Astrocyte (in vitro differentiated cells and primary cell): Measurements from ENCODE around the gene CYP1A2.

Source experiments
- EZH2 ChIP-seq: IDR thresholded peaks from 2 replicates; pipeline ENCODE4 v1.6.1; 2012; ENCODE audit warnings: mild to moderate bottlenecking, low read length, inconsistent platforms; ENCODE audit not compliant: insufficient read depth
- TF ChIP-seq, protein P1 (sequence below): IDR thresholded peaks from 2 replicates; pipeline ENCODE4 v1.5.1; 2011; ENCODE audit warnings: low read depth, mild to moderate bottlenecking, inconsistent platforms, low read length, moderate library complexity; ENCODE audit not compliant: insufficient read depth

DNA sequence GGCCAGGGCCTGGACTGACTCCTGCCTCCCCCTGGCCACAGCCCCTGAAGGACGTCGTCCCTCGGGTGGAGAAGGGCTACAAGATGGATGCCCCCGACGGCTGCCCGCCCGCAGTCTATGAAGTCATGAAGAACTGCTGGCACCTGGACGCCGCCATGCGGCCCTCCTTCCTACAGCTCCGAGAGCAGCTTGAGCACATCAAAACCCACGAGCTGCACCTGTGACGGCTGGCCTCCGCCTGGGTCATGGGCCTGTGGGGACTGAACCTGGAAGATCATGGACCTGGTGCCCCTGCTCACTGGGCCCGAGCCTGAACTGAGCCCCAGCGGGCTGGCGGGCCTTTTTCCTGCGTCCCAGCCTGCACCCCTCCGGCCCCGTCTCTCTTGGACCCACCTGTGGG lies 53.6 kb downstream of the CYP1A2 start:
- TF ChIP-seq, protein P1, sequence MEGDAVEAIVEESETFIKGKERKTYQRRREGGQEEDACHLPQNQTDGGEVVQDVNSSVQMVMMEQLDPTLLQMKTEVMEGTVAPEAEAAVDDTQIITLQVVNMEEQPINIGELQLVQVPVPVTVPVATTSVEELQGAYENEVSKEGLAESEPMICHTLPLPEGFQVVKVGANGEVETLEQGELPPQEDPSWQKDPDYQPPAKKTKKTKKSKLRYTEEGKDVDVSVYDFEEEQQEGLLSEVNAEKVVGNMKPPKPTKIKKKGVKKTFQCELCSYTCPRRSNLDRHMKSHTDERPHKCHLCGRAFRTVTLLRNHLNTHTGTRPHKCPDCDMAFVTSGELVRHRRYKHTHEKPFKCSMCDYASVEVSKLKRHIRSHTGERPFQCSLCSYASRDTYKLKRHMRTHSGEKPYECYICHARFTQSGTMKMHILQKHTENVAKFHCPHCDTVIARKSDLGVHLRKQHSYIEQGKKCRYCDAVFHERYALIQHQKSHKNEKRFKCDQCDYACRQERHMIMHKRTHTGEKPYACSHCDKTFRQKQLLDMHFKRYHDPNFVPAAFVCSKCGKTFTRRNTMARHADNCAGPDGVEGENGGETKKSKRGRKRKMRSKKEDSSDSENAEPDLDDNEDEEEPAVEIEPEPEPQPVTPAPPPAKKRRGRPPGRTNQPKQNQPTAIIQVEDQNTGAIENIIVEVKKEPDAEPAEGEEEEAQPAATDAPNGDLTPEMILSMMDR = no peak
- no peak for TF ChIP-seq EZH2
